Measurements from ENCODE around the gene MUC12.
"Not testable (repeated sequence)": the region's sequence is repeated elsewhere in the genome, so short reads cannot be mapped to it uniquely, and the experiment has no call there.

Gene MUC12

GRCh38 chr7:101060992-101061391 is 91.6 kb downstream of the MUC12 start:
- peaks cover 4% of the 10 kb centered on the region for H3K27me3 ChIP-seq (ENCODE audit: control insufficient read depth, insufficient read depth, low read length)
- no peak overlapping the region for H3K4me3 ChIP-seq (ENCODE audit: low read length)
- H3K27ac ChIP-seq (ENCODE audit: low read depth, low read length): no peak overlapping the region
- H3K36me3 ChIP-seq (ENCODE audit: control insufficient read depth, insufficient read depth, low read length): no peaks in the 10 kb centered on the region
- H3K9ac ChIP-seq (ENCODE audit: low read length): no peak overlapping the region
- no peaks in the 10 kb centered on the region for H3K4me1 ChIP-seq (ENCODE audit: control insufficient read depth, insufficient read depth, low read length)

GRCh38 chr7:101064176-101064550 is 94.8 kb downstream of the MUC12 start:
- H3K36me3 ChIP-seq (ENCODE audit: control insufficient read depth, insufficient read depth, low read length); H3K27me3 ChIP-seq (ENCODE audit: control insufficient read depth, insufficient read depth, low read length); H3K4me1 ChIP-seq (ENCODE audit: control insufficient read depth, insufficient read depth, low read length); H3K27ac ChIP-seq (ENCODE audit: low read depth, low read length); H3K9ac ChIP-seq (ENCODE audit: low read length); H3K4me3 ChIP-seq (ENCODE audit: low read length): not testable (repeated sequence)

GRCh38 chr7:101065162-101065561 is 95.8 kb downstream of the MUC12 start:
- not testable (repeated sequence) for H3K4me3 ChIP-seq (ENCODE audit: low read length); H3K27ac ChIP-seq (ENCODE audit: low read depth, low read length); H3K4me1 ChIP-seq (ENCODE audit: control insufficient read depth, insufficient read depth, low read length); H3K36me3 ChIP-seq (ENCODE audit: control insufficient read depth, insufficient read depth, low read length); H3K9ac ChIP-seq (ENCODE audit: low read length); H3K27me3 ChIP-seq (ENCODE audit: control insufficient read depth, insufficient read depth, low read length)

- Histone ChIP-seq H3K4me1 (ENCODE audit: control insufficient read depth, insufficient read depth, low read length) (no peaks in the 10 kb centered on the region), H3K9ac (ENCODE audit: low read length) (no peak overlapping the region), H3K4me3 (ENCODE audit: low read length) (no peak overlapping the region), H3K27me3 (ENCODE audit: control insufficient read depth, insufficient read depth, low read length) (peaks cover 4% of the 10 kb centered on the region), H3K36me3 (ENCODE audit: control insufficient read depth, insufficient read depth, low read length) (no peaks in the 10 kb centered on the region), H3K27ac (ENCODE audit: low read depth, low read length) (no peak overlapping the region)
Observed at GRCh38 chr7:101066141-101066832, 96.9 kb downstream of the MUC12 start.

- H3K36me3 ChIP-seq (ENCODE audit: control insufficient read depth, insufficient read depth, low read length): no peaks in the 10 kb centered on the region
- H3K27me3 ChIP-seq (ENCODE audit: control insufficient read depth, insufficient read depth, low read length): peaks cover 4% of the 10 kb centered on the region
Observed at GRCh38 chr7:101066833-101067177, 97.4 kb downstream of the MUC12 start.

GRCh38 chr7:101068401-101068800 is 99.0 kb downstream of the MUC12 start:
- Histone ChIP-seq H3K4me3 (ENCODE audit: low read length) (no peak overlapping the region), H3K27me3 (ENCODE audit: control insufficient read depth, insufficient read depth, low read length) (peaks cover 4% of the 10 kb centered on the region)

More at GRCh38 chr7:101066833-101067177, 97.4 kb downstream of the MUC12 start:
- Histone ChIP-seq H3K4me1 (ENCODE audit: control insufficient read depth, insufficient read depth, low read length) (no peaks in the 10 kb centered on the region), H3K27ac (ENCODE audit: low read depth, low read length) (no peak overlapping the region), H3K4me3 (ENCODE audit: low read length) (no peak overlapping the region), H3K9ac (ENCODE audit: low read length) (no peak overlapping the region)

More at GRCh38 chr7:101068401-101068800, 99.0 kb downstream of the MUC12 start:
- H3K9ac ChIP-seq (ENCODE audit: low read length): no peak overlapping the region
- H3K4me1 ChIP-seq (ENCODE audit: control insufficient read depth, insufficient read depth, low read length): no peaks in the 10 kb centered on the region
- no peak overlapping the region for H3K27ac ChIP-seq (ENCODE audit: low read depth, low read length)
- no peaks in the 10 kb centered on the region for H3K36me3 ChIP-seq (ENCODE audit: control insufficient read depth, insufficient read depth, low read length)
